Gastroesophageal sphincter (tissue), 3 donors: ENCODE data around the gene CDHR5.

ENCODE experiments used
- CTCF ChIP-seq, 4 experiments: fragments of 200-600 bp in 2 of 4; fragments of 450-650 bp in 2 of 4; sonication (generic) in 1 of 4; IDR thresholded peaks; one replicate each; pipeline ENCODE4 v1.5.1; 2017 to 2019; ENCODE audit warnings: antibody characterized with exemption in 4 of 4, mild to moderate bottlenecking in 2 of 4, moderate library complexity in 2 of 4
- POLR2AphosphoS5 ChIP-seq: sonication (generic); formaldehyde crosslinking; IDR thresholded peaks from one replicate; pipeline ENCODE4 v1.6.1; 2017; ENCODE audit warnings: antibody characterized with exemption

GRCh38 chr11:643366-643765 is 18.6 kb upstream of the CDHR5 start:
- TF ChIP-seq POLR2AphosphoS5, result no peak
- TF ChIP-seq CTCF (IDR thresholded peaks at IDR 0.05), result no peak
